Measurements from ENCODE around the gene KIAA1671. TPM values are rescaled to one million over a fixed set of nuclear protein-coding genes. Genes with fewer than 3 reads are reported as not detected.

Gene KIAA1671
- total and polyA plus RNA-seq, 2 of the 4 experiments (the other 2 are of a cell fraction) = 0.02 TPM; not detected in 1

GRCh38 chr22:25127318-25127717, 174.8 kb downstream of the KIAA1671 start:
- dilution Hi-C loops (cut with HindIII; ENCODE audit: low sequenced_read_pairs, unreplicated experiment) (no loop called here), in situ Hi-C loops (cut with MboI; ENCODE audit: low sequenced_read_pairs) (no loop called here), intact Hi-C loops (cut with micrococcal nuclease) (no loop called here)
- H3K4me2 ChIP-seq (ENCODE audit: low read depth, low read length) = no peak overlapping the region
- H2AK9ac ChIP-seq (replicated peaks; ENCODE audit: low read depth, low read length, poor library complexity) = no peak overlapping the region
- ATAC-seq (ENCODE audit: low read depth) = no peak
- no peak overlapping the region for H4K91ac ChIP-seq (ENCODE audit: insufficient read depth, low read depth, low read length)
- no peak overlapping the region for H3K9ac ChIP-seq (ENCODE audit: low read depth, low read length)
- H2BK5ac ChIP-seq (ENCODE audit: low read depth, low read length, poor library complexity, severe bottlenecking) = no peak overlapping the region
- ChIA-PET POLR2A (ENCODE audit: unreplicated experiment) (no interaction called here), CTCF (no interaction called here)
- H3K4me3 ChIP-seq (ENCODE audit: insufficient read depth, low read depth, low read length) = no peak overlapping the region
- no peak overlapping the region for H2AFZ ChIP-seq (replicated peaks; ENCODE audit: low read length, poor library complexity)
- H3K4me1 ChIP-seq (ENCODE audit: control insufficient read depth, insufficient read depth, low read length) = no peaks in the 10 kb centered on the region
- no peak overlapping the region for H3K56ac ChIP-seq (ENCODE audit: extremely low read depth, insufficient read depth, low read length)
- no peaks in the 10 kb centered on the region for H3K36me3 ChIP-seq (ENCODE audit: control insufficient read depth, insufficient read depth, low read length)
- H2BK120ac ChIP-seq (ENCODE audit: low read depth, low read length) = no peak overlapping the region
- no peaks in the 10 kb centered on the region for H3K27me3 ChIP-seq (ENCODE audit: control insufficient read depth, insufficient read depth, low read length)
- H4K5ac ChIP-seq (ENCODE audit: low read depth, low read length) = no peak overlapping the region
- no peak overlapping the region for H4K8ac ChIP-seq (ENCODE audit: low read depth in 2 of 2, low read length in 2 of 2)
- H3K27ac ChIP-seq (ENCODE audit: insufficient read depth, low read length) = no peak overlapping the region
- H3K18ac ChIP-seq (ENCODE audit: low read depth, low read length) = no peak overlapping the region
- H2BK15ac ChIP-seq (ENCODE audit: low read depth, low read length) = no peak overlapping the region
- no peak for DNase-seq
- no peak overlapping the region for H3K4ac ChIP-seq (ENCODE audit: low read depth, low read length)
- no CpG with 5 or more reads among the region's 6 CpGs for WGBS, 2 experiments (ENCODE audit: extremely low coverage in 2 of 2, insufficient read length in 1 of 2)
- no peak overlapping the region for H3K23ac ChIP-seq (ENCODE audit: low read depth, low read length)
- TF ChIP-seq RAD21 (IDR thresholded peaks at IDR 0.05; ENCODE audit: low read length) = no peak
- no peak for TF ChIP-seq USF2 (IDR thresholded peaks at IDR 0.05; ENCODE audit: low read depth, low read length)
- no peak for TF ChIP-seq CEBPB (IDR thresholded peaks at IDR 0.05; ENCODE audit: low read depth, low read length)
- no peak for TF ChIP-seq BHLHE40 (IDR thresholded peaks at IDR 0.05; ENCODE audit: low read depth, low read length)
- no peak for TF ChIP-seq RCOR1 (IDR thresholded peaks at IDR 0.05; ENCODE audit: insufficient replicate concordance, low read length)
- TF ChIP-seq POLR2A (IDR thresholded peaks at IDR 0.05; ENCODE audit: low read depth, low read length) = no peak
- TF ChIP-seq RFX5 (IDR thresholded peaks at IDR 0.05; ENCODE audit: low read depth, low read length) = no peak
- TF ChIP-seq ELK1 (IDR thresholded peaks at IDR 0.05; ENCODE audit: borderline replicate concordance, low read depth, low read length) = no peak
- no peak for TF ChIP-seq MXI1 (IDR thresholded peaks at IDR 0.05; ENCODE audit: borderline replicate concordance, low read depth, low read length)
- no peak for TF ChIP-seq NFE2L2 (IDR thresholded peaks at IDR 0.05; ENCODE audit: low read depth, low read length)
- TF ChIP-seq FOS (IDR thresholded peaks at IDR 0.05; ENCODE audit: low read depth, low read length) = no peak
- no peak for TF ChIP-seq SMC3 (IDR thresholded peaks at IDR 0.05; ENCODE audit: low read depth, low read length)
- no peak for TF ChIP-seq MAFK (IDR thresholded peaks at IDR 0.05; ENCODE audit: low read depth, low read length)
- TF ChIP-seq CHD1 (IDR thresholded peaks at IDR 0.05; ENCODE audit: low read depth, low read length) = no peak
- TF ChIP-seq CTCF (conservative IDR thresholded peaks at IDR 0.05; ENCODE audit: low read depth, low read length) = no peak
- no peak overlapping the region for H2AK5ac ChIP-seq (ENCODE audit: low read depth, low read length)
- H3K79me1 ChIP-seq (ENCODE audit: low read depth in 1 of 2, low read length in 2 of 2) = no peaks in the 10 kb centered on the region
- no peak overlapping the region for H3K14ac ChIP-seq (replicated peaks; ENCODE audit: low read depth, low read length)
- no peak overlapping the region for H2BK20ac ChIP-seq (ENCODE audit: low read depth, low read length)
- H3K9me3 ChIP-seq (ENCODE audit: control insufficient read depth, insufficient read depth, low read length) = no peaks in the 10 kb centered on the region
- H3K9me1 ChIP-seq (ENCODE audit: insufficient read depth, low read length) = no peaks in the 10 kb centered on the region
- no TSS peak for BruUV-seq (replicated peaks)
- no peaks in the 10 kb centered on the region for H4K20me1 ChIP-seq (ENCODE audit: insufficient read depth, low read length)
